CD14-positive monocyte (primary cell): ENCODE results near the gene SYNE3. TPM values are rescaled to one million over a fixed set of nuclear protein-coding genes. Genes with fewer than 3 reads are reported as not detected.

Experiments
- DNase-seq, 3 donors: peaks; one replicate each; pipeline ENCODE4 v3.0.0-alpha.2; 2011 to 2022
- H2AFZ ChIP-seq: 2 replicates; pipeline ENCODE4 v1.6.0; 2012; ENCODE audit warnings: mild to moderate bottlenecking, low read depth, low read length, inconsistent platforms; ENCODE audit not compliant: insufficient read depth, poor library complexity, severe bottlenecking
- H3K27ac ChIP-seq, 2 donors: 1 replicate in 1 of 2; 2 replicates in 1 of 2; pipeline ENCODE4 v1.5.1; 2012 to 2013; ENCODE audit warnings: low read length in 2 of 2, control low read depth in 1 of 2, inconsistent platforms in 1 of 2, low read depth in 1 of 2, mild to moderate bottlenecking in 1 of 2
- H3K27me3 ChIP-seq, 2 donors: one replicate each; pipeline versions ENCODE4 v1.6.0 to v1.6.1; 2011 to 2013; ENCODE audit warnings: low read length in 2 of 2; ENCODE audit not compliant: control insufficient read depth in 2 of 2, insufficient read depth in 2 of 2
- H3K36me3 ChIP-seq, 2 donors: replicated peaks in 1 of 2; 1 replicate in 1 of 2; 2 replicates in 1 of 2; pipeline versions ENCODE4 v1.5.1 to v1.6.1; 2012 to 2013; ENCODE audit warnings: low read length in 2 of 2, control low read depth in 1 of 2, inconsistent platforms in 1 of 2, mild to moderate bottlenecking in 1 of 2; ENCODE audit not compliant: insufficient read depth in 2 of 2, control insufficient read depth in 1 of 2
- H3K4me1 ChIP-seq, 2 donors: 1 replicate in 1 of 2; 2 replicates in 1 of 2; pipeline versions ENCODE4 v1.5.1 to v1.6.1; 2012 to 2013; ENCODE audit warnings: low read length in 2 of 2, control low read depth in 1 of 2, inconsistent platforms in 1 of 2, mild to moderate bottlenecking in 1 of 2, moderate library complexity in 1 of 2; ENCODE audit not compliant: insufficient read depth in 2 of 2, control insufficient read depth in 1 of 2
- H3K4me2 ChIP-seq: replicated peaks from 2 replicates; pipeline ENCODE3; 2012; ENCODE audit warnings: low read length, moderate library complexity, mild to moderate bottlenecking; ENCODE audit not compliant: poor library complexity, severe bottlenecking; ENCODE audit errors: extremely low read depth
- H3K4me3 ChIP-seq, 3 experiments: fragments of 200-600 bp in 1 of 3; sonication (generic) in 1 of 3; replicated peaks in 1 of 3; 1 replicate in 2 of 3; 2 replicates in 1 of 3; pipeline ENCODE4 v1.5.1; 2011 to 2013; ENCODE audit warnings: low read length in 3 of 3, mild to moderate bottlenecking in 3 of 3, control low read depth in 2 of 3, low read depth in 2 of 3, inconsistent platforms in 1 of 3, moderate library complexity in 1 of 3
- H3K79me2 ChIP-seq: 2 replicates; pipeline ENCODE4 v1.6.0; 2012; ENCODE audit warnings: mild to moderate bottlenecking, control low read depth, inconsistent platforms, low read length, moderate library complexity; ENCODE audit not compliant: insufficient read depth
- H3K9ac ChIP-seq: 2 replicates; pipeline ENCODE4 v1.6.0; 2017; ENCODE audit warnings: low read length, mild to moderate bottlenecking; ENCODE audit not compliant: insufficient read depth, poor library complexity, severe bottlenecking
- H3K9me3 ChIP-seq, 2 donors: replicated peaks in 1 of 2; 1 replicate in 1 of 2; 2 replicates in 1 of 2; pipeline versions ENCODE4 v1.5.1 to v1.6.1; 2012 to 2013; ENCODE audit warnings: low read length in 2 of 2, control low read depth in 1 of 2; ENCODE audit not compliant: control insufficient read depth in 1 of 2, insufficient read depth in 1 of 2
- H4K20me1 ChIP-seq: 2 replicates; pipeline ENCODE4 v1.6.0; 2012; ENCODE audit warnings: mild to moderate bottlenecking, low read length, control low read depth, moderate library complexity; ENCODE audit not compliant: insufficient read depth
- H3K27ac Mint-ChIP-seq, 7 donors: one replicate each; pipeline ENCODE4 v1.8.0; 2020; ENCODE audit warnings: mild to moderate bottlenecking in 7 of 7, mixed read lengths in 7 of 7, moderate library complexity in 6 of 7, inconsistent platforms in 2 of 7
- H3K27me3 Mint-ChIP-seq, 3 donors: one replicate each; pipeline ENCODE4 v1.8.0; 2021 to 2022; ENCODE audit warnings: low read depth in 3 of 3, mild to moderate bottlenecking in 3 of 3, mixed read lengths in 3 of 3, moderate library complexity in 3 of 3, inconsistent platforms in 1 of 3
- H3K36me3 Mint-ChIP-seq, 2 donors: one replicate each; pipeline ENCODE4 v1.8.0; 2020; ENCODE audit warnings: mixed read lengths in 2 of 2, inconsistent platforms in 1 of 2, mild to moderate bottlenecking in 1 of 2
- H3K4me1 Mint-ChIP-seq: one replicate; pipeline ENCODE4 v1.8.0; 2020; ENCODE audit warnings: mild to moderate bottlenecking, mixed read lengths
- H3K4me3 Mint-ChIP-seq, 2 donors: one replicate each; pipeline ENCODE4 v1.8.0; 2020; ENCODE audit warnings: mild to moderate bottlenecking in 2 of 2, mixed read lengths in 2 of 2, moderate library complexity in 1 of 2
- H3K9me3 Mint-ChIP-seq, 7 donors: one replicate each; pipeline ENCODE4 v1.8.0; 2020 to 2022; ENCODE audit warnings: mixed read lengths in 7 of 7, mild to moderate bottlenecking in 6 of 7, moderate library complexity in 6 of 7, inconsistent platforms in 2 of 7
- CTCF ChIP-seq: fragments of 200-600 bp; IDR thresholded peaks from one replicate; pipeline ENCODE4 v1.8.0; 2022; ENCODE audit warnings: antibody characterized with exemption, mild to moderate bottlenecking
- WGBS: methylation state at CpG from one replicate; pipeline ENCODE4 v1.1.5; 2013; ENCODE audit warnings: missing lambda C conversion rate; ENCODE audit not compliant: insufficient coverage; 5-methylcytosine and 5-hydroxymethylcytosine counted together
- intact Hi-C, 2 donors: fragments of 100-400 bp; cut with micrococcal nuclease; formaldehyde crosslinking; loops; one replicate each; pipeline versions ENCODE4 v1.15.0 to v1.15.1; 2023
- polyA plus RNA-seq, 3 donors: library from polyadenylated mRNA; depleted of rRNA in 1 of 3; unstranded in 2 of 3; stranded (reverse) in 1 of 3; fragments of 300-500 nt in 2 of 3; fragments of >200 nt in 1 of 3; fragmentation: Illumina TruSeq in 2 of 3; gene quantifications; 1 replicate in 2 of 3; 2 replicates in 1 of 3; pipeline ENCODE4 v1.2.3, GENCODE V29; 2012 to 2021

SYNE3 gene
- polyA plus RNA-seq, 3 donors, result 2.6 to 26.1 (median 3.5) TPM

GRCh38 chr14:95526483-95527386 lies 10.3 kb upstream of the SYNE3 start:
- Histone ChIP-seq H3K4me2 (no peak overlapping the region), H3K79me2 (peaks cover 59% of the 10 kb centered on the region), H2AFZ (no peak overlapping the region)

More at GRCh38 chr14:95526483-95527386, 10.3 kb upstream of the SYNE3 start:
- Histone ChIP-seq H3K9ac (no peak overlapping the region), H3K27ac (peak overlapping the region in 1 of 2 donors; percentile 6), H4K20me1 (peaks cover 4% of the 10 kb centered on the region), H3K27me3 (no peaks in the 10 kb centered on the region), H3K36me3 (peaks cover 0 to 8% of the 10 kb centered on the region in 2 donors), H3K9me3 (no peaks in the 10 kb centered on the region), H3K4me3 (no peak overlapping the region), H3K4me1 (peaks cover 46 to 59% of the 10 kb centered on the region in 2 donors)
- Mint-ChIP-seq H3K27ac (peak overlapping the region in 6 of 7 donors; percentile 8 to 76 (median 50)), H3K27me3 (peaks cover 0 to 3% (median 0%) of the 10 kb centered on the region in 3 donors), H3K4me3 (no peak overlapping the region), H3K4me1 (peaks cover 58% of the 10 kb centered on the region), H3K9me3 (no peaks in the 10 kb centered on the region), H3K36me3 (peaks cover 2 to 26% of the 10 kb centered on the region in 2 donors)
- no peak for TF ChIP-seq CTCF
- peak in 2 of 3 donors; percentile 37 to 49 for DNase-seq
- 38% methylated on average over 8 of the region's 9 CpGs for WGBS
- intact Hi-C loops, result loop anchor here in 1 of 2 donors (5.0 kb wide), 1 partner anchor 84 kb away; no protein-coding TSS in a partner anchor
